ENCODE measurements around the gene CHST11.

CHST11 gene

DNA sequence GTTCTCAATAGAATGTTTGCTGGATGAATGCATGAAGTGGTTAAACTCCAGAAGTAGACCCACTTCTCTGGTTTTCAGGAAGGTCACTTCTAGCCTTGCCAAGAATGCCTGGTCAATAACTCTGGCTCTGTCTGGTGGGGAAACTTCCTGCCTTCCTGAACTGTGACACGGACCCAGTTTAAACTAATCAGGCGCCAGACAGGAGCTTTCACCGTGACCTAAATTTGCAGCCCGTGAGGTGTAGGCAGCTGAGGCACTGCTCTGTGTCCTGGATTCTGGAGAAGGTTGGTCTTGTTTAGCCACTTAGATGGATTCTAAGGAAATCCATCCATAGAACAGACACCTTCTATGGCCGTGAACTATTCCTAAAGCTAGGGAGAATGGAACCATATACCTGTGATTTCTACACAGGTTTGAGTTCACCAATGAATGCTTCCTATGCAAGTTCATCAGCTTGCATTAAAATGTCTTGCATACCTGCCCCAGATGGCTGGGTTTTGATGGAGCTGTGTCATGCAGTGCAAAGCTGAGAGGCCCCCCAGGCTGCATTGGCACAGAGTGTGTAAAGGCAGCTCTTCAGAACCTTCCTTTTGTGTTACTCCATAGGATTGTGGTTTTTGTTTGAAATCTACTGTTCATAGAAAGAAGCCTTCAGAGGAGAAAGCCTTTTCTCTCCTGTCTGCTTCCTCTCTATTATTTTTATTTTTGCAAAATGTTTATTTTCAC, 4.4 kb downstream of the CHST11 start:
- peak; percentile 50 for DNase-seq

- DNase-seq: no peak
Measured at GRCh38 chr12:104462325-104462724, 5.6 kb downstream of the CHST11 start.

- DNase-seq: no peak
Measured at GRCh38 chr12:104462931-104463339, 6.2 kb downstream of the CHST11 start.

GRCh38 chr12:104463368-104463767, 6.6 kb downstream of the CHST11 start:
- no peak for DNase-seq

GRCh38 chr12:104464899-104465298, 8.2 kb downstream of the CHST11 start:
- no peak for DNase-seq

GRCh38 chr12:104466709-104467345, 10.1 kb downstream of the CHST11 start:
- no peak for DNase-seq

- DNase-seq: peak; percentile 41
Measured at GRCh38 chr12:104467346-104467837, 10.6 kb downstream of the CHST11 start.

DNA sequence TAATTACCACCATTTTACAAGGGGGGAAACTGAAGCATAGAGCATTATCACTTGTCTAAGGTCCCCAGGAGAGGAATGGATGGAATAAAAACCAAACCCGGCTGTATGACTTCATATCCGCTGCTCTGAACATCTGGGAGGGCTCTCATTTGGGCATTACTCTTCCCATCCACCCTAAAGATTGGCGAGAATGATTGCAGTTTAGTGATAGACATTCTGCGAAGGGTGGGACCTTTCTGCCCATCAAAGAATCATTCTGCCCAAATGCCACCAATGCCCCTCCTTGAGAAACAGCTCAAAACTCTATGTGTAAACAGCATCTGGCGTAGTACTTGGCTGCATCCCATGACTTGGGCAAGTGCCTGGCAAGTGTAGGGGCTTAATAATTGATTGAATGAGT, 11.6 kb downstream of the CHST11 start:
- DNase-seq: peak; percentile 47

- peak; percentile 35 for DNase-seq
Measured at GRCh38 chr12:104469066-104469465, 12.3 kb downstream of the CHST11 start.

DNA sequence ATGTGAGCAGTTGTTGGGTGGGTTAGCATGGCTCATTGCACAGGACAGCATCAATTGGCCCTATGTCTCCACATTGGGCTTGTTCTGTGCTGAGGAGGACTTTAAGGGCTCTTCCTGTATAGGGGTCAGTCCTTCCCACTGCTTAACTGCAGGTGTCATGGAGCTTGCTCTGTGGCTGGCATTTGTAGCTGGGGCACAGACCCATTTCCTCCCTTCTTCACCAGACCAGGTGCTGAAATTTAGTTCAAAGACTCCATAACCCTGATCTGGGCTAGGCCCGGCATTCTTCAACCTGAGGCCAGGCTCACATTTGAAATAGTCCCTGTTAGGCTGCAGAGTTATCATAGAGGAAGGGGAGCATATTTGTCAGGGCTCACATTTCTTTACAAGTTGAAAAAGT, 12.8 kb downstream of the CHST11 start:
- peak; percentile 40 for DNase-seq

- no peak for DNase-seq
Measured at GRCh38 chr12:104470521-104470920, 13.8 kb downstream of the CHST11 start.

DNA sequence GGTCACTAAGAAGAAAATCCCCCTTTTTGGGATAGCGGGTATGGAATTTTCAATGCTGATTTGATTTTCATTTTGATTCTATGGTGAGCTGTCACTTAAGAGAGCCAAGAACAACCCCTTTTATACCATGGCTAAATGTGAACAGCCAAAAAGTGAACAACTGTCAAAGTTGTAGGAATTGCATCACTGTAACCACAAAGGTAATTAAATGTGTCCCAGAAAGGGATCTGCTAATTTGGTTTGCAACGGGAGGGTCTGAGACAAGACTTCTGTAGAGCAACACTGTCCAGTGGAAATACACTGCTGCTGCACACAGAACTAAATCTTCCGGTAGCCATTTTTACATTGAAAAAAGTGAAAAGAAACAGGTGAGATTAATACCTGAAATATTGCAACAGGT, 14.6 kb downstream of the CHST11 start:
- no peak for DNase-seq

DNA sequence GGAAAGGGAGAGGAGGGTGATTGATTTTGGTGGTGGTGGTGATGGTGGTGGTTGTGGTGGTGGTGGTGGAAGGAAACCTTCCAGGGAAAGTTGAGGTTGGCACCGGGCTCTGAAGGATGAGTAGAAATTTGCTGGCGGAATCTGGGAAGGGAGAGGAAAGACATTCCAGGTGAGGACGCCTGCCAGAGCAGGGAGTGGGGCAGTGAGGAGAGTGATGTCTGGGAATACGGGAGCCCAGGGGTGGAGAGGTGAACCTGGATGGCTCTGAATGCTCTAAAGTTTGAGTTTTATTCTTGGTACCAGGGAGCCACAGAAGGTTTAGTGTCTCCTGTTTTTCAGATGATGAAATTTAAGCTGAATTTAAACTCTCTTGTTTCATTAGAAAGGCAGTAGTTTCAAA, 16.0 kb downstream of the CHST11 start:
- DNase-seq: no peak

GRCh38 chr12:104473374-104473983, 16.7 kb downstream of the CHST11 start:
- peak; percentile 66 for DNase-seq

DNA sequence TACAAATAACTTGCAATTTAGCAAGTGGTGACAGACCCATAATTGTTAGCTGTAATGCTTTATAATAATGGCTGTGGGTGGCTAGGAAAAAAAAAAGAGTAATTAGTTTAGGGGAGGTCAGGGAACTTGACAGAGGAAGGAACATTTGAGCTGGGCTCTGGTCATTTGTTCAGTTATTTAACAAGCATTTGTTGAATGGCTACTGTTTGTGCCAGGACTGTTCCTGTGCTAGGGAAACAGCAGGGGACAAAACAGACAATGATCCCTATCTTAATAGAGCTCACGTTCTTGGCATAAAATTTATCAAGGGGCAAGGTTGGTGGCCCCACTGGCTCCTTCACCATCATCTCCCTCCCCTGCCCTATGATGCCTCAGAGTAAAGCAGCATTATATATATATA, 18.5 kb downstream of the CHST11 start:
- DNase-seq: no peak

GRCh38 chr12:104477510-104478390, 21.0 kb downstream of the CHST11 start:
- no peak for DNase-seq

- peak; percentile 69 for DNase-seq
Measured at GRCh38 chr12:104478396-104479122, 21.8 kb downstream of the CHST11 start.

DNA sequence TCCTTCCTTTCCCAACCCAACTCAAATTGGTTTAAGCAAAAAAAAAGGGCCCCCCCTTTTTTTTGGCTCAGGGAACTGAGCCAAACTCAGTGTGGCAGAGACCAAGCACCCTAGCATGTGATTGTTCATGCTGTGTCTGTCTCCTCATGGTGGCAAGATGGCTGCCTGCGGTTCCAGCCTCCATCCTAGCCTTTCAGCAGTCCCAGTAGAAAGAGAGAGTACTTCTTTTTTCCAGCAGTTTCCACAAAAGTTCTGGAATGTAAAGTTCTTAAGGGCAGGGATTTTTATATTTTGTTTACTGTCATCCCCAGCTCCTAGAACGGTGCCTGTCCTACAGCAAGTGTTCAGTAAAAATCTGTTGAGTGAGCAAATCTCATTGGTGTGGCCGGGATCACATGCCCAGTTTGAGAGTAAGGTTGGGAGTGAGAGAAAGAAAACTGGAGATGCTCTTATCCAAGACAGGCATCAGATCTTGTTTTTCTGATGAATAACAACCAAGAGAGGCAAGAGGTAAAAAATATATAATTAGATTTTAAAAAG, 22.4 kb downstream of the CHST11 start:
- DNase-seq: no peak

- DNase-seq: no peak
Measured at GRCh38 chr12:104480012-104480411, 23.3 kb downstream of the CHST11 start.

DNA sequence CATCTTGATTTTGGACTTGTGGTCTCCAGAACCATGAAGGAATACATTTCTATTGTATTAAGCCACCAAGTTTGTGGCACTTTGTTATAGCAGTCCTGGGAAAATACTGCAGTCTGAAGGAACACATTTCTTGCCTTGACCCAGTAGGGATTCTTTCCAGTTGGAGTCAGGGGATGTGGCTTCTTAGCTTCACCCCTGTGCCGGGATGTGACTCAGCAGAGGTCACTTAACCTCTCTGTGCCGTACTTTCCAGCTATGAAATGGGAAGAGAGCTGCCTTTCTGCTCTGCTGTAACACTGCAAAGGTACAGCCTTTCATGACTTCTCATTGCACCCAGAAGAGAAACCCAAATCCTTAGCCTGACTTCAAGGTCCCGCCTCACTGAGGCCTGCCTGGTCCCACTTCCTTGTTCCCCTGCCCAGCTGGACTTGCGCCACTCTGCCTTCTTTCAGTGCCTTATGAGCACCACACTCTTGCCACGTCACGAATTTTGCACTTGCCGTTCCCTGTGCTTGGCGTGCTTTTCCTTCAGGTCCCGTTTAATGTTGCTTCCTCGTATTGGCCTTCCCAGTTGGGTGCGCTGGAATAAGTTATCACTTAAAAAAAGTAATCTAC, 24.2 kb downstream of the CHST11 start:
- no peak for DNase-seq

GRCh38 chr12:104482113-104482512, 25.4 kb downstream of the CHST11 start:
- no peak for DNase-seq

GRCh38 chr12:104482748-104483147, 26.0 kb downstream of the CHST11 start:
- DNase-seq: no peak

Data from activated CD8-positive, alpha-beta memory T cell treated with anti-CD3 and anti-CD28 coated beads for 24 hours (primary cell).